22Rv1 (cell line): Measurements from ENCODE around the gene APOBEC3F.

Experiments
- CTCF ChIP-seq: fragments of 450-650 bp; IDR thresholded peaks from 2 replicates; pipeline ENCODE4 v1.5.1; 2017; ENCODE audit warnings: mild to moderate bottlenecking
- ZFX ChIP-seq: fragments of 450-650 bp; IDR thresholded peaks from 2 replicates; pipeline ENCODE4 v1.6.1; 2017; ENCODE audit warnings: antibody characterized with exemption, borderline replicate concordance

- TF ChIP-seq CTCF (no peak), ZFX (no peak)
These were observed 26.5 kb upstream of the APOBEC3F start, which contains the start of gene APOBEC3C for GRCh38 chr22:39013942-39014722.
